Globus pallidus (tissue), 1 donor: Measurements from ENCODE around the gene CHST15.

Source experiments
- DNase-seq: peaks from one replicate; pipeline ENCODE4 v3.0.0-alpha.2; 2015; ENCODE audit warnings: low spot score

The CHST15 gene

GRCh38 chr10:123997486-123998196 lies 95.8 kb downstream of the CHST15 start:
- DNase-seq = no peak

- DNase-seq = no peak
Measured at GRCh38 chr10:123997013-123997412, 96.4 kb downstream of the CHST15 start.

- DNase-seq = no peak
Measured at GRCh38 chr10:123996302-123996701, 97.1 kb downstream of the CHST15 start.

GRCh38 chr10:123995461-123996131 lies 97.8 kb downstream of the CHST15 start:
- DNase-seq = no peak

- DNase-seq = no peak
Measured at GRCh38 chr10:123995082-123995460, 98.3 kb downstream of the CHST15 start.

- peak; percentile 60 for DNase-seq
Measured at GRCh38 chr10:123994417-123995081, 98.8 kb downstream of the CHST15 start.

GRCh38 chr10:123993534-123994416 lies 99.6 kb downstream of the CHST15 start:
- DNase-seq = no peak

GRCh38 chr10:123991611-123992570 lies 101.5 kb downstream of the CHST15 start:
- DNase-seq = no peak

GRCh38 chr10:123990889-123991288 lies 102.5 kb downstream of the CHST15 start:
- no peak for DNase-seq

- DNase-seq = no peak
Measured at GRCh38 chr10:123988694-123989093, 104.7 kb downstream of the CHST15 start.

- DNase-seq = no peak
Measured at GRCh38 chr10:123986736-123987135, 106.7 kb downstream of the CHST15 start.

- DNase-seq = no peak
Measured at GRCh38 chr10:123974406-123974805, 119.0 kb downstream of the CHST15 start.

- DNase-seq = no peak
Measured at GRCh38 chr10:123972481-123973401, 120.7 kb downstream of the CHST15 start.

- no peak for DNase-seq
Measured at GRCh38 chr10:123970927-123971286, 122.5 kb downstream of the CHST15 start.

GRCh38 chr10:123970207-123970926 lies 123.0 kb downstream of the CHST15 start:
- DNase-seq = no peak

GRCh38 chr10:123967626-123968243 lies 125.7 kb downstream of the CHST15 start:
- DNase-seq = peak; percentile 46

GRCh38 chr10:123966896-123967231 lies 126.5 kb downstream of the CHST15 start:
- DNase-seq = no peak

- DNase-seq = no peak
Measured at GRCh38 chr10:123965973-123966895, 127.2 kb downstream of the CHST15 start.
